GM23338 (cell line): ENCODE measurements around the gene SRPK1. TPM values are rescaled to one million over a fixed set of nuclear protein-coding genes. Genes with fewer than 3 reads are reported as not detected.

ENCODE experiments used
- ATAC-seq: fragments of 200-7000 bp; cut with Tn5 transposase; 3 replicates; pipeline ENCODE4 v1.9.1; 2020
- DNase-seq: peaks from one replicate; pipeline ENCODE4 v3.0.0-alpha.2; 2015; ENCODE audit warnings: low spot score
- H2AFZ ChIP-seq: fragments of 200-600 bp; sonication (generic); 2 replicates; pipeline ENCODE4 v1.8.0; 2016; ENCODE audit warnings: antibody characterized with exemption, mild to moderate bottlenecking, moderate library complexity
- H3F3A ChIP-seq: fragments of 200-600 bp; sonication (generic); replicated peaks from 2 replicates; pipeline ENCODE4 v1.8.0; 2017; ENCODE audit warnings: antibody characterized with exemption, mixed run types, low read depth
- H3K27ac ChIP-seq: fragments of 200-600 bp; sonication (generic); 2 replicates; pipeline ENCODE4 v1.6.1; 2016; ENCODE audit warnings: low read depth
- H3K27me3 ChIP-seq: fragments of 200-600 bp; sonication (generic); 2 replicates; pipeline ENCODE4 v1.8.0; 2016; ENCODE audit warnings: mild to moderate bottlenecking, mixed run types, moderate library complexity; ENCODE audit not compliant: insufficient read depth
- H3K36me3 ChIP-seq: fragments of 200-600 bp; sonication (generic); 2 replicates; pipeline ENCODE4 v1.8.0; 2016; ENCODE audit warnings: mild to moderate bottlenecking; ENCODE audit not compliant: insufficient read depth
- H3K4me1 ChIP-seq: fragments of 200-600 bp; sonication (generic); 2 replicates; pipeline ENCODE4 v1.8.0; 2016; ENCODE audit warnings: mild to moderate bottlenecking, moderate library complexity; ENCODE audit not compliant: insufficient read depth
- H3K4me2 ChIP-seq: fragments of 200-600 bp; sonication (generic); 2 replicates; pipeline ENCODE4 v1.7.1; 2017; ENCODE audit warnings: mixed run types
- H3K4me3 ChIP-seq: fragments of 200-600 bp; sonication (generic); 2 replicates; pipeline ENCODE4 v1.6.1; 2016; ENCODE audit warnings: mixed run types
- H3K79me2 ChIP-seq: fragments of 200-600 bp; sonication (generic); replicated peaks from 2 replicates; pipeline ENCODE4 v1.8.0; 2017; ENCODE audit warnings: mild to moderate bottlenecking; ENCODE audit not compliant: insufficient read depth
- H3K9me2 ChIP-seq: fragments of 200-600 bp; sonication (generic); 2 replicates; pipeline ENCODE4 v1.8.0; 2017; ENCODE audit not compliant: insufficient read depth
- H4K20me1 ChIP-seq: fragments of 200-600 bp; sonication (generic); replicated peaks from 2 replicates; pipeline ENCODE4 v1.8.0; 2017; ENCODE audit warnings: mild to moderate bottlenecking; ENCODE audit not compliant: insufficient read depth
- H3K27ac Mint-ChIP-seq: 2 replicates; pipeline ENCODE4 v1.8.0; 2020; ENCODE audit warnings: inconsistent platforms, mild to moderate bottlenecking, moderate library complexity, mixed read lengths
- H3K27me3 Mint-ChIP-seq: 3 replicates; pipeline ENCODE4 v1.8.0; 2022; ENCODE audit warnings: low read depth, mild to moderate bottlenecking, moderate library complexity, mixed read lengths, inconsistent platforms; ENCODE audit not compliant: insufficient read depth, poor library complexity
- H3K36me3 Mint-ChIP-seq: 3 replicates; pipeline ENCODE4 v1.8.0; 2021; ENCODE audit warnings: low read depth, mild to moderate bottlenecking, inconsistent platforms, moderate library complexity, mixed read lengths
- H3K4me1 Mint-ChIP-seq: 3 replicates; pipeline ENCODE4 v1.8.0; 2020; ENCODE audit warnings: mild to moderate bottlenecking, inconsistent platforms, mixed read lengths
- H3K4me3 Mint-ChIP-seq: 3 replicates; pipeline ENCODE4 v1.8.0; 2021; ENCODE audit warnings: moderate library complexity, mild to moderate bottlenecking, inconsistent platforms, mixed read lengths
- H3K9me3 Mint-ChIP-seq: 3 replicates; pipeline ENCODE4 v1.8.0; 2020; ENCODE audit warnings: moderate library complexity, mild to moderate bottlenecking, inconsistent platforms, mixed read lengths
- CREB1 ChIP-seq: fragments of 250-450 bp; sonication (Bioruptor Pico); IDR thresholded peaks from 2 replicates; pipeline ENCODE4 v1.5.0; 2020; ENCODE audit warnings: low read depth, mild to moderate bottlenecking, moderate library complexity
- CTCF ChIP-seq, 2 experiments: fragments of 200-600 bp in 1 of 2; sonication (generic) in 1 of 2; conservative IDR thresholded peaks; 2 replicates each; pipeline versions ENCODE4 v1.5.1 to v1.6.1; 2016 to 2017; ENCODE audit warnings: antibody characterized with exemption in 2 of 2, low read depth in 2 of 2, mild to moderate bottlenecking in 2 of 2, moderate library complexity in 1 of 2
- ETS1 ChIP-seq: IDR thresholded peaks from 2 replicates; pipeline ENCODE4 v1.6.1; 2016; ENCODE audit warnings: antibody characterized with exemption
- EZH2 ChIP-seq: fragments of 200-600 bp; sonication (generic); IDR thresholded peaks from one replicate; pipeline ENCODE4 v1.8.0; 2017; ENCODE audit warnings: antibody characterized with exemption, mild to moderate bottlenecking, low read depth; ENCODE audit not compliant: unreplicated experiment
- EZH2phosphoT487 ChIP-seq: fragments of 200-600 bp; sonication (generic); IDR thresholded peaks from one replicate; pipeline ENCODE4 v1.8.1; 2018; ENCODE audit warnings: antibody characterized with exemption; ENCODE audit not compliant: unreplicated experiment
- JUNB ChIP-seq: IDR thresholded peaks from one replicate; pipeline ENCODE4 v1.6.1; 2016; ENCODE audit warnings: antibody characterized with exemption; ENCODE audit not compliant: unreplicated experiment
- NANOG ChIP-seq: IDR thresholded peaks from 2 replicates; pipeline ENCODE4 v1.6.1; 2016; ENCODE audit warnings: antibody characterized with exemption, borderline replicate concordance
- POLR2AphosphoS5 ChIP-seq: IDR thresholded peaks from 2 replicates; pipeline ENCODE4 v1.6.1; 2016; ENCODE audit warnings: antibody characterized with exemption, low read depth
- STAT1 ChIP-seq: IDR thresholded peaks from one replicate; pipeline ENCODE4 v1.6.1; 2016; ENCODE audit warnings: antibody characterized with exemption; ENCODE audit not compliant: unreplicated experiment
- ZNF114 ChIP-seq: fragments of 250-450 bp; sonication (Bioruptor Pico); IDR thresholded peaks from 2 replicates; pipeline ENCODE4 v1.5.0; 2020; ENCODE audit warnings: mild to moderate bottlenecking, moderate library complexity
- ZNF331 ChIP-seq: fragments of 250-450 bp; sonication (Bioruptor Pico); IDR thresholded peaks from 2 replicates; pipeline ENCODE4 v1.5.0; 2020; ENCODE audit warnings: low read depth, mild to moderate bottlenecking, moderate library complexity
- ZNF462 ChIP-seq: fragments of 250-450 bp; sonication (Bioruptor Pico); IDR thresholded peaks from 2 replicates; pipeline ENCODE4 v1.5.0; 2020; ENCODE audit warnings: mild to moderate bottlenecking, moderate library complexity
- polyA plus RNA-seq: library from polyadenylated mRNA; unstranded; fragments of >200 nt; fragmentation: Nextera tagmentation; extraction: Ambion mirVana; gene quantifications from 2 replicates; pipeline ENCODE4 v1.2.1, GENCODE V29; 2016
- total RNA-seq: library from RNA; depleted of rRNA; stranded (reverse); fragments of >200 nt; shearing (Covaris generic); gene quantifications from 2 replicates; pipeline ENCODE4 v1.2.3, GENCODE V29; 2014
- TF ChIP-seq, protein P1 (sequence below): IDR thresholded peaks from one replicate; pipeline ENCODE4 v1.6.1; 2018; ENCODE audit warnings: antibody characterized with exemption; ENCODE audit not compliant: unreplicated experiment

The SRPK1 gene
- total and polyA plus RNA-seq, 2 experiments from 2014 or later: 175 to 202 TPM

- 0 out of 2 replicates have a peak, but pooled peaks cover 6% of the 10 kb centered on the region for H3K36me3 ChIP-seq
- H3K9me3 Mint-ChIP-seq: peaks cover 13% of the 10 kb centered on the region; the same call in 2 of the 3 replicates
- H3K27ac ChIP-seq: no peak overlapping the region
- no peaks in the 10 kb centered on the region for H3F3A ChIP-seq
- TF ChIP-seq EZH2phosphoT487 (no peak), ZNF462 (CRISPR knock-in tag) (no peak), POLR2AphosphoS5 (no peak), EZH2 (no peak), STAT1 (no peak), JUNB (no peak), ZNF331 (CRISPR knock-in tag) (no peak), ZNF114 (CRISPR knock-in tag) (no peak), CREB1 (no peak), ETS1 (no peak), CTCF (conservative IDR thresholded peaks at IDR 0.05; ENCODE audit: low read depth in 2 of 2) (no peak), NANOG (no peak)
- TF ChIP-seq, protein P1, sequence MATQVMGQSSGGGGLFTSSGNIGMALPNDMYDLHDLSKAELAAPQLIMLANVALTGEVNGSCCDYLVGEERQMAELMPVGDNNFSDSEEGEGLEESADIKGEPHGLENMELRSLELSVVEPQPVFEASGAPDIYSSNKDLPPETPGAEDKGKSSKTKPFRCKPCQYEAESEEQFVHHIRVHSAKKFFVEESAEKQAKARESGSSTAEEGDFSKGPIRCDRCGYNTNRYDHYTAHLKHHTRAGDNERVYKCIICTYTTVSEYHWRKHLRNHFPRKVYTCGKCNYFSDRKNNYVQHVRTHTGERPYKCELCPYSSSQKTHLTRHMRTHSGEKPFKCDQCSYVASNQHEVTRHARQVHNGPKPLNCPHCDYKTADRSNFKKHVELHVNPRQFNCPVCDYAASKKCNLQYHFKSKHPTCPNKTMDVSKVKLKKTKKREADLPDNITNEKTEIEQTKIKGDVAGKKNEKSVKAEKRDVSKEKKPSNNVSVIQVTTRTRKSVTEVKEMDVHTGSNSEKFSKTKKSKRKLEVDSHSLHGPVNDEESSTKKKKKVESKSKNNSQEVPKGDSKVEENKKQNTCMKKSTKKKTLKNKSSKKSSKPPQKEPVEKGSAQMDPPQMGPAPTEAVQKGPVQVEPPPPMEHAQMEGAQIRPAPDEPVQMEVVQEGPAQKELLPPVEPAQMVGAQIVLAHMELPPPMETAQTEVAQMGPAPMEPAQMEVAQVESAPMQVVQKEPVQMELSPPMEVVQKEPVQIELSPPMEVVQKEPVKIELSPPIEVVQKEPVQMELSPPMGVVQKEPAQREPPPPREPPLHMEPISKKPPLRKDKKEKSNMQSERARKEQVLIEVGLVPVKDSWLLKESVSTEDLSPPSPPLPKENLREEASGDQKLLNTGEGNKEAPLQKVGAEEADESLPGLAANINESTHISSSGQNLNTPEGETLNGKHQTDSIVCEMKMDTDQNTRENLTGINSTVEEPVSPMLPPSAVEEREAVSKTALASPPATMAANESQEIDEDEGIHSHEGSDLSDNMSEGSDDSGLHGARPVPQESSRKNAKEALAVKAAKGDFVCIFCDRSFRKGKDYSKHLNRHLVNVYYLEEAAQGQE: no peak
- DNase-seq (no peak), ATAC-seq (no peak)
- no peaks in the 10 kb centered on the region for H3K4me1 Mint-ChIP-seq
- no peaks in the 10 kb centered on the region for H3K9me2 ChIP-seq
- H3K4me2 ChIP-seq: no peak overlapping the region
- H3K36me3 Mint-ChIP-seq: peaks cover 2% of the 10 kb centered on the region; the same call in 2 of the 3 replicates
- H3K79me2 ChIP-seq: no peaks in the 10 kb centered on the region
- peaks cover 4% of the 10 kb centered on the region for H3K27me3 Mint-ChIP-seq
- H3K27me3 ChIP-seq: no peaks in the 10 kb centered on the region
- no peak overlapping the region for H3K4me3 Mint-ChIP-seq
- H3K4me1 ChIP-seq: no peaks in the 10 kb centered on the region
- no peak overlapping the region for H2AFZ ChIP-seq
- no peak overlapping the region for H3K4me3 ChIP-seq
- no peaks in the 10 kb centered on the region for H4K20me1 ChIP-seq
- H3K27ac Mint-ChIP-seq: no peak overlapping the region
These were observed 103.4 kb downstream of the SRPK1 start for GRCh38 chr6:35817515-35817914.
